NCI-H2029 (cell line): Measurements from ENCODE around the gene AGXT.

Source experiments
- DNase-seq: peaks from one replicate; lab custom pipeline; 2025; lab: John Stamatoyannopoulos, UW

The AGXT gene

DNA sequence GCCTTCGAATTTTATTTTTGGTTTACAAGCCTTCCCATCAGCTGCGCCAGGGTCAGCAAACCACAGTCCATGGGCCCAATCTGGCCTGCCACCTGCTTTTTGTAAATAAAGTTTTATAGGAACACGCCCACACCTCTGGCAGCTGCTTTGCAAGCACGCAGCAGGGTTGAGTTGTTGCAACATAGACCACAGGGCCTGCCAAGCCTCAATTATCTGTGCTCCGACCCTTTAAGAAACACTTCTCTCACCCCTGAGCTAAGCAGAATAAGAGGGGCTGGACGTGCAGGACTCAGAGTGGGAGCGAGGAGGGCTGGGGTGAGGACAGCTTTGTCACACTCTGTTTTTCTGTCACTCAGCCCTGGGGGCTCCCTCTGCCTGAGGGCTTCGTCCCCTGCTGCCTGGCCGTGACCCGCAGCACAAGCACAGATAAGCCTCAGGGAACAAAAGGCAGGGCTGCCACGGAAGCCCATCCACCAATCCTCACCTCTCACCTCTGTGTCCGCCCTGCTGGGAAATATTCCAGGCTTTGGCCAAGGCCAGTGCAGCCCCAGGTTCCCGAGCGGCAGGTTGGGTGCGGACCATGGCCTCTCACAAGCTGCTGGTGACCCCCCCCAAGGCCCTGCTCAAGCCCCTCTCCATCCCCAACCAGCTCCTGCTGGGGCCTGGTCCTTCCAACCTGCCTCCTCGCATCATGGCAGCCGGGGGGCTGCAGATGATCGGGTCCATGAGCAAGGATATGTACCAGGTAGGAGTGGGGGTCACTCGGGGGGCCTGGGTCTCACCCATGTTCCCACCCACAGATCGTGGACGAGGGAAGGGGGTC lies at the start of gene AGXT:
Gene AGXT, plus strand, starts transcription at position 539 of the 823 bp plus-strand sequence. Its CDS starts 42 bp downstream, at position 581.
- DNase-seq: no peak

DNA sequence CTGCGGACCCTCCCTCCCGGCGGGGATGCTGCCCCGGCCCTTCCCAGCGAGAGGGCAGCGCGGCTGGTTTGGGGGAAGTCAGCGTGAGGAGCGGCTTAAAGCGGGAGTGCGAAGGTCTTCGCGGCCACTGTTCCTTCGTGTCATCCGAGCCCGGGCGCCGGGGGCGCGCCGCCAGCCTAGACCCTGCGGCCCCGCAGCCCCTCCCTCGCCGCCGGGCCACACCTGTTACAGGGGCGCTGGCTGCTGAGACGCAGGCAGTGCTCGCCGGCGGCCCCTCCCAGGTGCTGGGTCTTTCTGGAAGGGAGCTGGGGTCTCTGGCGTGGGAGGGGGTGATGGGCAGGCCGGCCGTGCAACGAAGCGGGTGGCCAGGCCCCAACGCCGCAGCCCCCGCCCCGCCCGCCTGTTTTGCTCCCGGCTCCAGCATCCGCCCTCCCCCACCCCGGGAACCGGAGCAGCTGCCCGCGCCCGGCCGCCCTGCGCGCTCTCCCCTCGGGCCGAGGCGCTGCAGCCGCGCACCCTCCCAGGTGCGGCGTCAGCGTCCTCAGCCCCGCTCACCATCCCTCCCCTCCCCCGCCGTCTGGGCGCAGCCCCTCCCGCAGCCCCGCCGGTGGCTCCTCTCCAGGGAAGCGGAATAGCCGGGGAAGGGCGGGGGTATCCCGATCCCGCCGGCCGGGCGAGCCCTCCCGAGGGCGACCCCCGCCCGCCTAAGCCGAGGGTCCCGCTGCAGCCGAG lies 49.3 kb upstream of the AGXT start:
- DNase-seq: peak; percentile 56

DNA sequence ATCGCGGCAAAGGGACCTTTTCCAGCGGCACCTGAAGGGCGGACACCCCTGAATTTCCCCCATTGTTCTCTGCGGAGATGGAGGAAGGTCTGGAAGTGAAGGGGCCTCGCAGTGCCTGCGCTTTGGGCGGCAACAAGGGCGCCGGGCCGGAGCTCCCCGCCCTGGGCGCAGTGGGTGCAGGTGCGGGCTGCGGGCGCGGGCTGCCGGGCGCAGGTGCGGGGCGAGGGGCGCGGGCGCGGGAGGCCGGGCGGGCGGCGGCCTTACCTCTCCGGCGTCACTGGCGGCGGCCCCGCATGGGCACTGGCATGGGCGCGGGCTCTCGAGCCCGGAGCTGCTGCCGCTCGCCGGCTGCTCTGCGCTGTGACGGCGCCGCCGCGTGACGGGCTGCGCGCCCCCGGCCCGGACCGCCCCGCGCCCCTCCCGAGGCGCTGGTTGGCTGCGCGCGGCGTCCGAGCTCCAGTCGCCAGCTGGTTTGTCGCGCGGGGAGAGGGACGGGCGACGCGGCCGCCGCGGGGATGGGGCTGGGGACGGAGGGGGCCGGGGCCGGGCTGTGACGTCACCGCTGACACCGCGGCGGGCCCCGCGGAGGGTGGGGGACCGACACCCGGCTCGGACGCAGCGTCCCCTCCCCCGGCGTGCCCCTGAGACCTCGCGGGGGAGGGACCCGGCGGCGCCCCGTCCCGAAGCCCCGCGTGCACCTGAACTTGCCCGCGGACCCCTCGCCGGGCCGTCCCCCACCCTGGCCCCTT lies 48.6 kb upstream of the AGXT start, which contains the start of gene KIF1A:
Gene KIF1A, minus strand, starts transcription at position 362 of the 749 bp plus-strand sequence. CDS start 22,467 bp downstream, outside the sequence.
- DNase-seq: peak; percentile 75

DNA sequence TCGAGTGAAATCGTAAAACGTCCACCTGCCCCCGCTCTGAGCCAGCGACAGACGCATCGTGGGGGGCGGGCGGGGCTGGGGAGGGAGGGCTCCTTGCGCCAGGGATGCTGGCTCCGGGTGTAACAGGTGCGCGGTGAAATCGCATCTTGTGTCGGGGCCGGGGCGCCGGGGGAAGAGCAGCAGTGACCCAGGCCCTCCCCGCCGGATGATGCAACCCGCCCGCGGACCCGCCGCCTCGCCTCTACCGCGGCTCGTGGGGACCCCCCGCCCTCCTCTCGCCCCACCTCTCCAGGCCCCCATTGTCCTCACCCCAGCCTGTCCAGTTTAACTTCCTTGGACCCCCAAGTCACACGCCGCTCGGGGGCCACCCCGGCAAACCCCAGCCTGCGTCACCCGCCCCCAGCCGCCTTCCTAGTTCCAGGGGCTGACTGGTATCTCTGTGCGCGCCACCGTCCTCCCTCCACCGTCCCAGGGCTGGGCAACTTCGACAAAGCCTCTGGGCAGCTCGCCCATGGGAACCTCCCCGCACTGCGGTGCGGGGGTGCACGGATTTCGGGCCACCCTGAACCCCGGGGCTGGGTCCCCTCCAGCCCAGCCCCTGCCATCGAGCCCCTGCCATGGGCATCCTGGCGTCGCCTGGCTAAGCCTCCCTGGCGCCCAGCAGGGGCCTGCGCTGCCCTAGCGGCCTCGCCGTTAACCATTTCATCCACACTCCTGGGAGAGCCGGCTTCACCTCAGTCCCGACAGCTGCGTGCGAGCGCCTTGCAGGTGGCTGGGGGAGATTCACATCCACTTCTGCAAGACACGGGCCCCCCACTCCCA lies 47.8 kb upstream of the AGXT start:
- DNase-seq: peak; percentile 54

DNA sequence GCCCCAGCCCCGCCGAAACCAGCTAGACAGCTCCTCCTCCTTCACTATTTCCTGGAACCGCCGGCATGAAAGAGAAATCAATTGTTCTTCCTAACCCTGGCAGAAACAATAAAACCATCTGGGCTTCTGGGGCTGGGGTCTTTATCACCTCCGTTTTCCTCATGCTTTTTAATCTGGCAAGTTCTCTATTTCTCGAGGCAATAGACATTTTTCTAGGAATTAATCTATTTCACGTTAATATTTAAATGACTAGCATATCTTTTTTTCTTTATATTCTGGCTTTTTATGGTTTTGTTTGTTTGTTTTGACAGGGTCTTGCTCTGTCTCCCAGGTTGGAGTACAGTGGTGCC lies 47.2 kb upstream of the AGXT start:
- DNase-seq: no peak

DNA sequence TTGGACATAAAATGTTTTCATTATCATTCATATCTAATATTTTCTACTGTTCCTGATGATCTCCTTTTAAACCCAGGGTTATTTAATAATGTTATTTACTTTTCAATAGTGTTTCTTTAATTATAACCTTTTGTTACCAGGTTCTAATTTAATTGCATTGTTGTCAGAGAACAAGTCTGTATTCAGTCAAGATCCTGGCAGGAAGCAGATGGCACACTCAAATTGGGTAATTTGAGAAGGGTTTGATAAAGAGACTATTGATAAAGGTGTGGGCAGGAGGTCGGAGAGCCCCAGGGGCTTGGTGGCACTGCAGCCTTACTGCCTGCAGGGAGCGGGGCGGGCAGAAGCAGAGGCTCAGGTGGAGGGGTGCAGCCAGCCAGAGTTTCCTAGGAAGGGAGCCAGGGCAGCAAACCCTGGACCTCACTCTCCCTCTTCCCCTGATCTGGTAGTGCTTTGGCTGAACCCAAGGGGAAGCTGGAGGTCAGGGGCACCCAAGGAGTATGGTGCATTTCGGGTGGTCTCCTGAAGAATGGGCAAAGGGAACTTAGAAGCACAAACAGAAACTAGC lies 46.3 kb upstream of the AGXT start:
- peak; percentile 22 for DNase-seq

DNA sequence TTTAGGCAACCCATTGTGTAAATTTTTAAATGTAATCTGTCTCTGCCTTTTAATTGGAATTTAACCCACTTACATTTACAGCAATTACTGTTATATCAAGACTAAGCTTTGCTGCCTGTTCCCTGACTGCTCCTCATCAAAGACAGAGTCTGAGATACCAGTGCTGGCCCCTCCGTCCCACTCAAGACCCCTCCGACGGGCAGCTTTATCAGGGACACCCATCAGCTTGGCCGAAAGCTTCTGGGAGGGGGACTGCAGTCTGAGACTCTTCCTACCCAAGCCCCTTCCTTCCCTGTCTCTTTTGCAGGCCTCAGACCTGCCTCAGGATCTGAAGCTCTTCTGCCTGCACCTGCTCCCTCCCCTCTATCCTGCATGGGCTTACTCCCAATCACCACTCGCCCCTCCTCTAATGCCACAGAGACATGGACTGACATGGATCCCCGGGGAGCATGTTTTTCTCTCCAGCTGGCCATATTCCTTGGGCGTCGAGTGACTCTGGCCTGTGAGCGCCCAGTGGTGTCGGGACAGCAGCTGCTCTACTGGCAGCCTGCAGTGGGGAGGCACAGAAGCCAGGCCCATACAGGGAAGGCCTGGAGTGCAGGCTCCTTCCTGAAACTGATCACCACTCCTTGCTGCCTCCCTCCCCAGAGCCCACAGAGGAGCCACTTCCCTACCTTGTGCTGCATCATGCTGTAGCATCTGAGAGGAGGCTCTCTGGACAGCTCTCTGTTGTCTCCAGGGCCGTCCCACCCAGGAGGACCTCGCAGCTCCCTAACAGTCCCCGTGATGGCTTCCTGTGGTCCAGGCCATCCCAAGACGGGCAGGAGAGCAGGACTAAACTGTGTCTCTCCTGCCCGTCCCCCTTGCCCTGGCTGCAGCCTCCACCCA lies 44.9 kb upstream of the AGXT start:
- DNase-seq: no peak

DNA sequence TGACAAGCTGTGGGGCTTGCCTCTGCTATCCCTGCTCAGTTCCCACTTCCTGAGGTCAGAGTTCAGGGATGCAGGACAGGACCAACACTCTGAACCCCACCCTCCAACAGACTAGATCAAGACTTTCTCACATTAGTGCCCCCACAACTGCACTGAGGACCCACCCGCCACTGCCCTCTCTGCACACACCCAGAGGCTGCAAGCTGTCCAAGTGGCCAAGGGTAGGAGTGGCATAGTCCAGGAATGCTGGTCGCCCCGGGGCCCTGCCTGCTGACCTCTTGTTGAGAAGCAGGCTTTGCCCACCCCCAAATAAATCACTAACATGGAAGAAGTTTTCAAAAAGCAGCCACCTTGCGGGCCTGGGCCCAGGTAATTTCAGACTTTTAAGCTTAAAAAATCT lies 43.1 kb upstream of the AGXT start:
- DNase-seq: no peak

DNA sequence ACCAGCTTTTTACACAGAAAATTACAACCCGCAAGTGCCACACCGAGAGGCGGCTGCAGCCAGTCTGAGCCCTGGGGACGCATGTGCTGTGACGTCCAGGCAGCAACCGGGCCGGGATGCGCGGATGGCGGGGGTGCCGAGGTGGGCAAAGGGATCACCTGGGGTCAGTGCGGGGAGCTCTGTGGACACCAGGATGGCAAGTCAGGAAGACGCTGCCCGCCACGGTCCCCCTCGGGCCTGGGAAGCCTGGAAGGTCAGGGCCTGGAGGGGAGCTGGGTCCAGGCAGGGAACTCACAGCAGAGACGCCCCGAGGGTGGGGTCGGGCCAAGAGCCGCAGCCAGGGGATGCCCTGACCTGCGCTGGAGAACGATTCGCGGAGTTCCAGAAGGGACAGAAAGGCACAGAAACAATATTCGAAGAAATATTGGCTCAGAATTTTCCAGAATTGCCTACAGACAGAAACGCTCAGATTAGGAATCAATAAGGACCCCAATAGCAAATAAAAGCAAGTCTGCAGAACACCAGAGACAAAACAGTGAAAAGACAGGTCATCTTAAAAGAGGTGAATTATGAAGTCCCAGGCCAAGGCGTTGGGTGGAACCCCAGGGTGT lies 36.9 kb upstream of the AGXT start:
- no peak for DNase-seq

DNA sequence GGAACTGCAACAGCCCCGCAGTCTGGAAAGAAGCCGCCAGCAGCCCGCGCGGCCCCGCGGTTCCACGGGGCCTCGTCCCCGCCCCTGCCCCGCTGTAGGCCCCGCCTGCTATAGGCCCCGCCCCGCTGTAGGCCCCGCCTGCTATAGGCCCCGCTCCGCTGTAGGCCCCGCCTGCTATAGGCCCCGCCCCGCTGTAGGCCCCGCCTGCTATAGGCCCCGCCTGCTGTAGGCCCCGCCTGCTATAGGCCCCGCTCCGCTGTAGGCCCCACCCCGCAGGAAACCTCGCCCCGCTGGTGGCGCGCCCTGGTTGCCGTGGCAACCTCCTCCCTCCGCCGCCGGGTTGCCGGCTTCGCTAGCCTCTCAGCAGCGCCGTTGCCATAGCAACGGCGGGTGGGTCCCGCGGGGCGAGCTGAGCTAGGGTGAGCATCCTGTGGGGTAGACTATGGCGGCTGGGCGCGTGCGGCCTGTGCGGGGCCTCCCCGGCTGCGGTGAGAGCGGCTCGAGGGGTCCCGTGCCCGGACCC lies 36.4 kb upstream of the AGXT start:
- DNase-seq: peak; percentile 97

DNA sequence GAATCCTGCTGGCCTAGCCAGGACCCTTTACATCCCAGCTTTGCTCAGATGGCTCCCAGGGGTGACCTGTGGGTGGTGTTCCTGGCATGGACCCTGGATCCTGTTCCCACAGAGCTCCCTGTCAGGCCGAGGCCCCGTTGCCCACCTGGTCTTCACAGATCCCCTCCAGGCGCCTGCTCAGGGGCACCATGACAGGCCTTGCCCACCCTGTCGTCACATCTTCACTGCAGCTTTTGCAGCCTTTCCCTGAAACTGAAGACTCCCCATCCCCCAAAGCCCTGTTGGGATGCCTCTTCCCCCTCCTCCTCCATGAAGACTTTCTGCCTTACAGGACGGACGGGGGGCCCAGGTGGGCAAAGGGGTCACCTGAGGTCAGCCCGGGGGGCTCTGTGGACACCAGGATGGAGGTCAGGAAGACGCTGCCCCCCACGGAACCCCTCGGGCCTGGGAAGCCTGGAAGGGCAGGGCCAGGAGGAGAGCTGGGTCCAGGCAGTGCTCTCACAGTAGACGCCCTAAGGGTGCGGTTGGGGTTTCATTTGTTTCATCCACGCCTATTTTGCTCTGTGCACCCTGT lies 35.6 kb upstream of the AGXT start:
- DNase-seq: no peak

DNA sequence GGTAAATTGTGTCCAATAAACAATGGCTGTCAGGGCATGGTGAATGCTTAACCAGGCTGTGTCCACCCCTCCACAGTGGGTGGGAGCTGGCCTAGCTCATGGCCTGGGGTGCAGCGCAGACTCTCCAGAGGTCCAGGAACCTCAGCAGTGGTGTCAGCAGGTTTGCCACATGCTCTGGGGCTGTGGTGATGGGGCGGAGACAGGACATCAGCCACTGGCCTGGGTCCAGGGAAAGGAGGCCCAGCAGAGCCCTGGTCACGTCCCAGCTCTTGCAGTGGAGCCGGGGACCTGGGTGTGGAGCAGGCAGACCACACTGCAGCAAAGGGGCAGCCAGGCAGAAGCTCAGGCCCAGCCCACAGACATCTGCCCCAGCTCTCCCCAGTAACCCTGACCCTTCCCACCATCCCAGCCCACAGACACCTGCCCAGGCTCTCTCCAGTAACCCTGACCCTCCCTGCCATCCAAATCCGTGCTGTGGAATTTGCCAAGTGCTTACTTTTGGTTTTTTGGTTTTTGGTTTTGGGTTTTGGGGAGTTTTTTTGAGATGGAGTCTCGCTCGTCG lies 34.8 kb upstream of the AGXT start:
- no peak for DNase-seq

DNA sequence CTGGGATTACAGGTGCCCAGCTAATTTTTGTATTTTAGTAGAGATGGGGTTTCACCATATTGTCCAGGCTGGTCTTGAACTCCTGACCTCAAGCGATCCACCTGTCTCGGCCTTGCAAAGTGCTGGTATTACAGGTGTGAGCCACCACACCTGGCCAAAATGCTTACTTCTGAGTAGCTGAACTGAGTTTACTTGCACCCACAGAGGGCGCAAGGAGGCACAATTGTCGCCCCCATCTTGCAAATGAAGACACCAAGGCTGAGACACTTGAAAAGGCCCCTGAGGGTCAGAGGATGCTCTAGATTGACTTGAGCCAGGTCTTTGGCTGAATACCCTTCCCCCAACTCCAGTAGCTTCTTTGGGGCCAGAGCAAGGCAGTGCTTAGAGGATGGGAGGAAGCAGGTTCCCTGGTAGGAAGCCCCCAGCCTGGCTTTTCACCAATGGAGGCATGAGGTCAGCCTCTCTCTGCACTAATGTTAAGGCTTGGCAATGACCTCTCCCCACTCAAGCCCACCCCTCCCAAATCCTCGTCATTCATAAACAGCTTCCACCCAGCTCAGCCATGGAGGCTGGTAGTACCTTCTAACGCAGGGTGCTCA lies 34.1 kb upstream of the AGXT start:
- no peak for DNase-seq

DNA sequence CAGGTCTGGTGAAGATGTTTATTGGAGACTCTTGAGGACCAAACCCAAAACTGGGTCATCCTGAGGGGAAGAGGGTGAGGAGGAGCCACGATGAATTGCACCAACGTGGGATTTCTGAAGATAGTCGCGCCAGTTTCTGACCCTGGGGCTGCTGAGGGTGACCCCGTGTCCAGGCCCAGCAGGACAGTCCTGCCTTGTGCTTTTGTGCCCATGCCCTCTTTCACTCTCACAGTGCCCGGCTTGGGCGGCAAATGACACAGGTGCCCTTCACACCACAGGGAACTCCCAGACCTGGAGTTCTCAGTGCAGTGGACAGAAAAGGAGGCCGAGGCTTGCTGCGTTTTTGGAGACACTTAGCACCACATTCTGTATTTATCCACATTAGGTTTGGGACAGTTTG lies 33.1 kb upstream of the AGXT start:
- DNase-seq: no peak

DNA sequence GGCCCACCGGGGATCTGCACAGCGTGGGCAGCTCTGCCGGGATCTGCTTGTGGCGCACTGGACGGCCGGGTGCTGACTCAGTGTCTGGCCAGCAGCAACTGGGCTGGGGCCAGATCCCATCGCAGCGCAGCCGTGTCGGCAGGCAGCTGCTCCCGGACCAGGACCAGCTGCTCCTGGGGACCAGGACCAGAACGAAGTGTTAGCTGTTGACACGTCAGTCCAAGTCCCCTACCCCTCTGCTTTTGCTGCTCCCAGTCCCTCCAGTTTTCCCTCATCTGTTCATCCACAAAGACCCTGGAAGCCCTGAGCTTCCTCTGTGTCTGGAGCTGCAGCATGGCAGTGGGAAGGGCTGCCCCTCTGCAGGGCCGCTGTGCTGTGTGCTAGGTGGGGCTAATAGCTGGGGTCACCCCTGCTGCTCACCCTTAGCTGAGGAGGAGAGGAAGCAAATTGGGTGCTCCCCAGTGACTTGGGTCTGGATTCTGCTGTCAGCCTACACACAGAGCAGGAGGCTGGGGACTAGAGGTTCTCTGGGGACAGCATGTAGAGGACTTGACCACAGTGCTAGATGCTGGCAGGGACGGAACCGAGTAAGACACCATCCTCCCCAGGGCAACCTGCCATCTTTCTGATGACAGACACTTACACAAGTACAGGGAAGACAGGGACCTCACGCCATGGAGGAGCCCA lies 31.7 kb upstream of the AGXT start:
- DNase-seq: no peak

DNA sequence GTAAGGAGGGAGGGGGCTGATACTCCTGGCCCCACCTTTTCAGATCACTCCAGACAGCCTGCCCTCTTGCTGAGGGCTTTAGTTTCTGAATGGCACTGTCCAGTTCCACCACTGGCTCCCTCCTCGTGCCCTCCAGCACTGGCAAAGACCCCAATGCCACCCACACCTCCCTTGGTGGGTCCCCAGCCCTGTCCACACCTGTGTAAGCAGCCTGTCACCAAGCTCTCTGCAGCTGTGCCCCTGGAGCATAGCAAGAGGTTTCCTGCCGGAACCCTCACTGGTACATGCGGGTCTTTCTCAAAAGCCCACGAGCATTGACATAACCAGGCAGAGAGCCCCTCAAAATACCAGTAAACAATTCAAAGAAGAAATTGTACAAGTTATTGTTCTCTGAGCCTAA lies 31.0 kb upstream of the AGXT start:
- DNase-seq: no peak

DNA sequence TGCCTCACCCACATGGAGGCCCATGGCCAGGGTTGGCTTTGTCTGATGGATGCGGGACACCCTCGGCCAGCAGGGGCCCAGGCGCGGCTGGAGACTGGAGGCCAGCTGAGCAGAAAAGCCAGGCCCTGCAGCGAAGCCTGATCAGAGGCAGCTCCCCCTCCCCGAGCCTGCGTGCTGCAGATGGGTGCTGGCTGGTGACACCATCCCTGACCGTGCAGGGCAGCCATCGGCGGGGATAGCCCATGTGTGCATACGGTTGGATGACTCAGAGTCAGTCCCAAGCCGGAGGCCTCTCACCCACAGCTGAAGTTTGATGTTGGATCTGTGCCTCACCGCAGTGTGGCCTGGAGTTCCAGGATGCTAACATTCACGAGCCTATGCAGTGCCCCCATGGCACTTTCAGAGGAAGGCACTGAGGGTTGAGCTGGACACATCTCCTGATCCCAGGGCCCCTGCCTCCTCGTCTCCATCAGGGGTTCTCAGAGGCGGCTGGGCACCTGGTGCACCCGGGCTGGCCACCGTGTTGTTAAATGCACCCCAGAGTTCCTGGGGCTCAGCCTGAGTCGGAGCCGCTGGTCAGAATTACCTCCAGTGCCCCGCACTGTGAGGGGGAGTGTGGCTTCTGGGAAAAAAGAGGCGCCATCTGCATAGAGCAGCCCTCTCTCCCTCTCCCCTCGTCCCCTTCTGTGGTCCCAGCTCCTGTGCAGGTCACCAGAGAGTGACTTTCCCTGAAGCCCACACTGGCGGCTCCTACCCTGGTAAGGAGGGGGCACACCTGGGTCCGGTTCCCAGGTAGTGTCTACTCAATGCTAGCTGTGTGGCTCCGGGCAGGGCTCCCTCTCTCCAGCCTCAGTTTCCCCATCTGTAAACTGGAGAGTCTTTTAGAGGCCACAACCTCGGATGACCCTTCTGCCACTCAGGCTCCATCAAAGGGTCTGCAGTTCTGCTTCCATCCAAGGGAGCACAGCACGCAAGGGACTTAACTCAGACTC lies 29.2 kb upstream of the AGXT start:
- no peak for DNase-seq
